ENCODE measurements around the gene SLC6A1.

Gene SLC6A1

GRCh38 chr3:10975695-10976234 lies 16.8 kb upstream of the SLC6A1 start:
- Histone ChIP-seq H3K27me3 (replicated peaks; ENCODE audit: insufficient read depth, low read length) (peaks cover 15% of the 10 kb centered on the region; the same call in 1 of the 2 replicates), H3F3A (ENCODE audit: insufficient read depth, low read length) (no peaks in the 10 kb centered on the region), H3K79me2 (ENCODE audit: low read length) (no peaks in the 10 kb centered on the region), H3K9me3 (replicated peaks; ENCODE audit: insufficient read depth, low read length) (no peaks in the 10 kb centered on the region), H2AFZ (ENCODE audit: low read length) (no peak overlapping the region), H3K4me2 (ENCODE audit: low read depth, low read length) (no peak overlapping the region), H3K9me2 (replicated peaks; ENCODE audit: insufficient read depth, low read length) (no peaks in the 10 kb centered on the region), H4K20me1 (ENCODE audit: insufficient read depth, low read length) (no peaks in the 10 kb centered on the region), H3K27ac (ENCODE audit: low read length) (no peak overlapping the region), H3K36me3 (replicated peaks; ENCODE audit: insufficient read depth, low read length) (no peaks in the 10 kb centered on the region), H3K4me3 (ENCODE audit: low read length) (no peak overlapping the region), H3K4me1 (ENCODE audit: low read length) (no peaks in the 10 kb centered on the region), H3K9ac (ENCODE audit: low read length) (no peak overlapping the region)
- no peak for TF ChIP-seq EZH2phosphoT487 (IDR thresholded peaks at IDR 0.05; ENCODE audit: low read length)
- TF ChIP-seq EZH2 (optimal IDR thresholded peaks at IDR 0.05; ENCODE audit: low read depth, low read length), result no peak
- TF ChIP-seq CTCF (IDR thresholded peaks at IDR 0.05; ENCODE audit: low read length), result no peak
- DNase-seq, result no peak

- Histone ChIP-seq H3K79me2 (ENCODE audit: low read length) (no peaks in the 10 kb centered on the region), H4K20me1 (ENCODE audit: insufficient read depth, low read length) (no peaks in the 10 kb centered on the region)
- no peak for TF ChIP-seq CTCF (IDR thresholded peaks at IDR 0.05; ENCODE audit: low read length)
- TF ChIP-seq EZH2phosphoT487 (IDR thresholded peaks at IDR 0.05; ENCODE audit: low read length), result no peak
- TF ChIP-seq EZH2 (optimal IDR thresholded peaks at IDR 0.05; ENCODE audit: low read depth, low read length), result no peak
Measured at GRCh38 chr3:10976770-10977169, 15.8 kb upstream of the SLC6A1 start.

DNA sequence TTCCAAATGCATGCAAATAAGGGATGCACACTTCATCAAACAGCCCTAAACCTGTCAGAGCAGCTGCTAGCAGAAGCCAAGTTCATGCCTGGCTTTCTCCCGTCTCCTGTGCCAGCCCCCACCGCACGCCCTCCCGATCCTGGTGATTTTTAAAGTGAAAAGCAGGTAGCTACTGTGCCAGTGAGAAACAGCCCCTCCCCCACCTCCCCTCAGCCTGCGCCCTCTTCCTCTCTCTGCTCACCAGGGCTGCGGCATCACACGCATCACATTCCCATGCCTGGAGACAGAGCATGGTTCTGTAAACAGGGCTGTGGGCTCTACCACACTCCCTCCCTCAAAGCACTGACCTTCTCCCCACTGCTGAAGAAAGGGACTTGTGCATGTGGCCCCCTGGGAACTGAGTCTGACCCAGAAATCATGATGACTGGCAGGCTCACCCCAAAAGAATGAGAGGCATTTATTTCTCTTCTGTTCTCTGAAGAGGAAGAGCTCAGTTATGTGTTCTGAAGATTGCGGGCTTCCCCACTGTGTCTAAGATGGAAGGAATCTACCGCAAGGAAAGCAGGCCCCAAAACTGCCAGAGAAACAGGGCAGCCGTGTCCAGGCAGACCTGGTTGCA lies 14.5 kb upstream of the SLC6A1 start:
- Histone ChIP-seq H3K79me2 (ENCODE audit: low read length) (no peaks in the 10 kb centered on the region), H3K9me2 (replicated peaks; ENCODE audit: insufficient read depth, low read length) (no peaks in the 10 kb centered on the region), H2AFZ (ENCODE audit: low read length) (no peak overlapping the region), H3K9me3 (replicated peaks; ENCODE audit: insufficient read depth, low read length) (no peaks in the 10 kb centered on the region), H3K4me1 (ENCODE audit: low read length) (no peaks in the 10 kb centered on the region), H3K36me3 (replicated peaks; ENCODE audit: insufficient read depth, low read length) (no peaks in the 10 kb centered on the region), H3K27me3 (replicated peaks; ENCODE audit: insufficient read depth, low read length) (peaks cover 22% of the 10 kb centered on the region), H4K20me1 (ENCODE audit: insufficient read depth, low read length) (no peaks in the 10 kb centered on the region), H3K9ac (ENCODE audit: low read length) (no peak overlapping the region), H3K4me3 (ENCODE audit: low read length) (no peak overlapping the region), H3K4me2 (ENCODE audit: low read depth, low read length) (no peak overlapping the region), H3K27ac (ENCODE audit: low read length) (no peak overlapping the region), H3F3A (ENCODE audit: insufficient read depth, low read length) (no peaks in the 10 kb centered on the region)
- no peak for TF ChIP-seq EZH2 (optimal IDR thresholded peaks at IDR 0.05; ENCODE audit: low read depth, low read length)
- TF ChIP-seq EZH2phosphoT487 (IDR thresholded peaks at IDR 0.05; ENCODE audit: low read length), result no peak
- TF ChIP-seq CTCF (IDR thresholded peaks at IDR 0.05; ENCODE audit: low read length), result no peak
- no peak for DNase-seq

More at GRCh38 chr3:10976770-10977169, 15.8 kb upstream of the SLC6A1 start:
- no peak for DNase-seq
- H3F3A ChIP-seq (ENCODE audit: insufficient read depth, low read length), result no peaks in the 10 kb centered on the region
- H2AFZ ChIP-seq (ENCODE audit: low read length), result no peak overlapping the region
- no peak overlapping the region for H3K4me3 ChIP-seq (ENCODE audit: low read length)
- no peaks in the 10 kb centered on the region for H3K9me3 ChIP-seq (replicated peaks; ENCODE audit: insufficient read depth, low read length)
- no peak overlapping the region for H3K27ac ChIP-seq (ENCODE audit: low read length)
- H3K9me2 ChIP-seq (replicated peaks; ENCODE audit: insufficient read depth, low read length), result no peaks in the 10 kb centered on the region
- no peaks in the 10 kb centered on the region for H3K36me3 ChIP-seq (replicated peaks; ENCODE audit: insufficient read depth, low read length)
- no peak overlapping the region for H3K9ac ChIP-seq (ENCODE audit: low read length)
- no peaks in the 10 kb centered on the region for H3K4me1 ChIP-seq (ENCODE audit: low read length)
- peaks cover 16% of the 10 kb centered on the region; the same call in 1 of the 2 replicates for H3K27me3 ChIP-seq (replicated peaks; ENCODE audit: insufficient read depth, low read length)
- H3K4me2 ChIP-seq (ENCODE audit: low read depth, low read length), result no peak overlapping the region
